ENCODE measurements around the gene PROB1.
A peak's percentile ranks its signal among the peaks of the same experiment; 100 is the strongest.
"Not testable (repeated sequence)": the region's sequence is repeated elsewhere in the genome, so short reads cannot be mapped to it uniquely, and the experiment has no call there.

Gene PROB1

DNA sequence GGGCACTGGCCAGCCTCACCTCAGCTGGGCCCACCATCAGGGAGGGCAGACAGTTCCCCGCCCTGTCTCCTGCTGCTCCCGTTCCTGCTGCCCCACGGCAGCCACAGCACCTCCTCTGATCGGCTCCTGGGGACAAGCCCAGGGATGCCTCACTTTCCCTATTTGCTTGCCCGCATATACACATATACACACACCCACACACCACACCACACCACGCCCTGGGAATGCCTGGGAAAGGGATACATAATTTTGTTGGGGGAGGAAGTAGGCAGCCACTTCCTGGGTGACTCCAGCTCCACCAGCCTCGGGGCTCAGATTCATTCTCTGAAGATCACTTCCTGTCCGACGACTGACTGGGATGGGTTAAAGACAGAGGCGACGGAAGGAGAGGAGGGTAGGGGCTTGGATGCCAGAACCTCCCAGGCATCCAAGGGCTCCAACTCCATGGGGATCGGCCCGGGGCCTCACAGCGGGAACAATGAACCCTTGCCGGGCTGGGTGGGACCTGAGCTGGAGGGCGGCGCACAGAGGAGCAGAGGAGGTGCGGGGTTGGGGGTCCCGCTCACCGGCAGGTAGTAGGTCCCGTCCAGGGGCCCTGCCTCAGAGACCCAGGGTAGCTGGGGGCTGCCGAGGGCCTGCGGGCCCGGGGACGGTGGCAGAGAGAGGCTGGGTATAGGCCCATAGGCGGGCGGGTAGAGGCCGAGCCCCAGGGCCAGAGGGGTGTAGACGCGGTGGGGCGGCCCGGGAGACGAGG, 3.2 kb downstream of the PROB1 start:
- no peak for DNase-seq

DNA sequence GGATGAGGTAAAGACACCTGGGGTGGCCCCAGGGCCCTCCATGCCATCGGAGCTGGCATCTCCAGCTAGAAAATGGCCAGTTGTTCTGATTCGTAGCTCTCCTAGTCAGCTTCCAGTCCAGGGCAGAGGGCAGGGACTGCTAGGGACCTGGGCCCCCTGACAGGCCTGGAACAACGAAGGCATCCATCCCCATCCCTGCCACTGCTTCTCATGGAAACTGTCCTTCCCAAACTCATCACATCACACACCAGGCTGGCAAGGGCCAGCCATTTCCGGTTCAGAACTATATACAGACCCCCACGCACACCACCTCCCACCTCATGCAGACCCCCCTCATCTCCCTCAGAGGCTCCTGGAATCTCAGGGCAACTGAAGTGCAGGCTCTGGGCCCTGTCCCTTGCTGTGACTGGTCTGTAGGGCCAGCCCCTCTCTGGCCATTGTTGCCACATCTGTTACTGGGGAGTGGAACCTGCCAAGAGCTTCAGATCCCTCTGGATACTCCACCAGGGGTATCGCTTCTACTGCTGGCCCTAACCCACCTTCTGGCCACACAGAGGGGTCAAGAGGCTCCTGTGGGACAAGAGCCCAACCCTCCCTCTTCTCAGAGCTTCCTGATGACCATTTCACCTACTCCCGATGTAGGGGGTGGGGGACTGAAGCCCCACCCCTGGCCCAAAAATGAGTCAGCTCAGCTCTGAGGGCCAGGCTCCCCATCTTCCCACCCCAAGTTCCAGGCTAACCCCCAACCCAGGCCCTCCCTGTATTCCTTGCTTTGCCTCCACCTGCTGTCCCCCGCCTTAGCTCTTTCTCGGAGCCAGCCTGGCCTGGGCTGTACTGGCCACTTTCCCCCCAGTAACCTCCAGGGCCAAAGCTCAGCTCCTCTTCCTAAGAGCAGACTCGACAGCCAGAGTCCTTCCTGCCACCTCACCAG, 4.0 kb downstream of the PROB1 start:
- no peak for DNase-seq

DNA sequence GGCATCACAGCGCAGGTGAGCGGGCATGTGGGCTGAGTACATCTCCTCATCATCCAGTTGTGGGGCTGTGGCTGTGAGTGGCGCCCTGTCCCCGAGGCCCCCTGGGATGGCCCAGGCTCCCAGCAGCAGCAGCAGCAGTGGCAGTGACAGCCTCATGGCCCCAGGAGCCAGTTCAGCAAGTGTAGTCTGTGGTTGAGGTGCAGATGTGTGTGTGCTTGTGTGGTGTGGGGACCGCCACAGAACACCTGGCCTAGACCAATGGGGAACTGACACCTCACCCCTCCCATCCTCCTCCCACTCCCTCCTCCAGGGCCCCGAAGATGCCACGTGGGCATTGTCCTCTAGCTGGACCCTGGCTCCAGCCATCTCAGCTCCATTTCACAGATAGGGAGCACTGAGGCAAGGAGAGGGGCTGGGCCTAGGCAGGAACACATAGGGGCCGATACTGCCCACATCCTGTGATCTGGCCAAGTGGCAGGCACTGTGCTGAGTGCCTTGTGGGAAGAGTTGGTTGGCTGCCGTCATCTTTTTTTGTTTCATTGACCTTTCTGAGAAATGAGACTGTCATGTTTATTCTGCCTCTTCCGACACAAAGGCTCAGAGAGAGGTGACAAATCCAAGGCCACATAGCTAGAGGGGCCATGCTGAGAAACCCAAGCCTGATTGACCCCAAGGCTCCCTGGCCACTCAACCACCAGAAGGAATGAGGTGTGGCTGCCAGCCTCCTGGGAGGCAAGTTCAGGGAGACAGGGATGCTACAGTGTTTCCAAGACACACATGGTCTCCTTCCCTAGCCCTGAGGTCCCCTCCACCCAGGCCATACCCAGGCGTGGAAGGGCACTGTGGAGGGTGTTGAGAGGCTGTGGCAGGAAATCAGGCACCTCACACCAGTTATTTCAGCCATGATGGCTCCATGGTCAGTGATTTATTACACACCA, 4.9 kb downstream of the PROB1 start, which contains the start of gene MZB1:
MZB1 (minus strand) TSS at position 213 of the 938 bp plus-strand sequence; CDS start at position 156, 57 bp downstream.
- DNase-seq: no peak

DNA sequence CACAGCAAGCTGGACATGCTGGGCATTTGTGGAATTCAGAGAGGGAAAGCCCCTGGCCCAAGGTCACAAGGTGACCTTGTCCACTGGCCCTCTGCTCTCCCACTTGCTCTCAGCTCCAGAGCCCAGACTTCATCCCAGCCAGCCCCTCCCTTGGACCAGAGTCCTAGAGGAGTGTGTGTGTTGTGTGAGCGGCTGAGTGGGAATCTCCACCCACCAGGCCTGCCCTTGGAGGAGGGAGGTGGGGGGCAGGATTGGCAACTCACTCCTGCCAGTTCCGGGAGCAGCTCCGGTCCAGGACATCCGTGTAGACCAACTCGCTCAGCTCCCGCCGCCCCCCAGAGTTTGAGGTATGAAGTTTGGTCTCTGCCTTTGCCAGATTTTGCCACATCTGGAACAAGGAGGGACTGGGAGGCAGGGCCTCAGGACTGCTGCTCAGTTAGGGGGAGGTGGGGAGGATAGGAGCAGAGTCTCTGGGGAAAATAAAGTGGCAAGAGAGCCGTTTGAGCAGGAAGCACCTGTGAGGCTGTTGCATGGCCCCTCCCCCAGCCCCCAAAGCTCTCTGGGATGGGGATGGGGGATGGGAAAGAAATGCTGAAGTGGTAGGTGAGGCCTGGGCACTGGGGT, 6.6 kb downstream of the PROB1 start:
- DNase-seq: peak; percentile 65

DNA sequence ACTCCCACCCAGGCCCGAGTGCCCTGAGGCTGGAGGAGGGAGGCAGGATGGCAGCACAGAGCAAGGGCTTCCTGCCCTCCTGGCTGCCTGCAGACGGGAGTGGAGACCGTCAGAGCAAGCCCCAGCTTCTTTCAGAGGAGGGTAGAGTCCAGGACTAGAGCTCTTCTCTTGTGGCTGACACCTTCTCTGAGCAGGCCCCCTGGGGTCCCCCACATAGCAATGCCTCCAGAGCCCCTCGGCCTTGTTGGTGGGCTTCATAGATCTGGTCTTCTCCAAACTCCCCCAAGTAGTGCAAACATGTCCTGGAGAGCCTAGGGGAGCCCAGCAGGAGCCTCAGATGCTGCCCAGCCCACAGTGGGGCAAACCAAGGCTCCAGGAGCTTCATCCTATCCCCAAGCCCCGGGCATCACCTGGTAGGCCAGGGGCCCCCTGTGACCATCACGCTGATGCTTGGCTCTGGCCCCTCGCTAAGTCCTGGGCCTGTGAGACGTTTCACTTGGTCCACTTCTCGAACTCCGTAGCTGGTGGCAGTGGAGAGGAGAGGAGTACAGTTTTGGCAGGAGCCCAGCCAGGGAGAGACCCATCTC, 7.2 kb downstream of the PROB1 start:
- DNase-seq: no peak

DNA sequence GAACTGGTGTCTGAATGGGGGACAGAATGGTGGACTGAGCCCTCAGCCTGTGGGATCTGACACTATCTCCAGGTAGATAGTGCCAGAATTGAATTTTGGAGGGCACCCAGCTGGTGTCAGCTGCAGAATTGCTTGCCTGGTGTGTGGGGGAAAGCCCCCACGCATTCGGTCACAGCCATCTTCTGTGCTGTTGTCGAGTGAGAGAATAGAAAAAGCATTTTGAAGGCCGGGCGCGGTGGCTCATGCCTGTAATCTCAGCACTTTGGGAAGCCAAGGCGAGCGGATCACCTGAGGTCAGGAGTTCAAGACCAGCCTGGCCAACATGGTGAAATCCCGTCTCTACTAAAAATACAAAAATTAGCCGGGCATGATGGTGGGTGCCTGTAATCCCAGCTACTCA, 7.9 kb downstream of the PROB1 start:
- DNase-seq: not testable (repeated sequence)

DNA sequence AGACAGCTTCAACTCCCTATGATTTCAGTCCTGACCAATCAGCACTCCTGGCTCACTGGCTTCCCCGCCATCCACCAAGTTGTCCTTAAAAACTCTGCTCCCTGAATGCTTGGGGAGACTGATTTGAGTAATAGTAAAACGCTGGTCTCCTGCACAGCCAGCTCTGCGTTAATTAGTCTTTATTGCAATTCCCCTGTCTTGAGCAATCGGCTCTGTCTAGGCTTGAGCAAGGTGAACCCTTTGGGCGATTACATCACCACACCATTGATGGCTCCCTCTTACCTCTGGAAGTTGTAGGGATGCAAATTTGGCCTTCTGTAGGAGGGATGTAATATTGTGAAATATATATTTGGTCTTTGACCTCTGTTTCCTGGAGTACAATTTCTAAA, 8.9 kb downstream of the PROB1 start:
- no peak for DNase-seq

DNA sequence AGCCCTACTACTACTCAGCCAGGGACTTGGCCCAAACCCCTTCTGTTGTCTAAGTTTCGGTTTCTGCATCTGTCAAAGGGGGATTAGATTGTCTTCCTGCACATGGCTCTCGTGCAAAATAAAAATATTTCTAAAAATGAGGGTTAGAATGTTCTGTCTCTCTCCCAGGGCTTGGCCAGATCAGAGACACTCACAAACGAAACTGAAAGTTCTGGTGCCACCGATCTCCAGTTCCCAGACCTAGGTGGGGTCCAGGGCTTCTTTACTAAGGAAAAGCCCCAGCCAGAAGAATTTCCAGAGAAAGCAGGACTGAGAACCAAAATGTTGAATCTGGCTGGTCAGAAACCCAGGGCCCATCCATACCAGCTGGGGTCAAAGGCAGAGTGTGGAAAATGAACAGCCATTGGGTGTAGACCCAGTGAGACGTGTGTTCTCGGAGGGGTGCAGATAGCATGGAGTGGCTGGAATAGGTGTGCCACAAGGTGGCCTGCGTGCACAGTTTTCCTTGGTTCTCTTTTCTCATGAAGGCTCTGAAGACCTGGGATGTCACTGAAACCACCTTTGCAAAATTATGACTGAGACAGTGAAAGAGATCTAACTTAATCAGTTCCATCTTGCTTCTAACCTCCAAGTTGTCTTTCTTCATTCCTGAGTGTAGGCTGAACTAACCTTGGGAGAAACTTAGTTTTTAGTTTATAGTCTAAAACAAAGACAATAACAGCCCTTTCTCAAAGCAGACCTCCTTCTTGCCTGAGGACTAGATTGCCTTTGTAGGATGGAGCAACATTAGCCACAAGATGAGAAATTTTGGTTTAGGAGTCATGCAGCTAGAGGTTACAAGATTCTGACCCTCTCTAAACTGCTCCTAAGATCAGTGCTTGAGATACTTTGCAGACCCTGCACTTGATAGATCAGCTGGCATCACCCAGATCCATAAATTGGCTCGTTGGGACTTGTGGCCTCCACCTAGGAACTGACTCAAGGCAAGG, 9.5 kb downstream of the PROB1 start:
- no peak for DNase-seq

DNA sequence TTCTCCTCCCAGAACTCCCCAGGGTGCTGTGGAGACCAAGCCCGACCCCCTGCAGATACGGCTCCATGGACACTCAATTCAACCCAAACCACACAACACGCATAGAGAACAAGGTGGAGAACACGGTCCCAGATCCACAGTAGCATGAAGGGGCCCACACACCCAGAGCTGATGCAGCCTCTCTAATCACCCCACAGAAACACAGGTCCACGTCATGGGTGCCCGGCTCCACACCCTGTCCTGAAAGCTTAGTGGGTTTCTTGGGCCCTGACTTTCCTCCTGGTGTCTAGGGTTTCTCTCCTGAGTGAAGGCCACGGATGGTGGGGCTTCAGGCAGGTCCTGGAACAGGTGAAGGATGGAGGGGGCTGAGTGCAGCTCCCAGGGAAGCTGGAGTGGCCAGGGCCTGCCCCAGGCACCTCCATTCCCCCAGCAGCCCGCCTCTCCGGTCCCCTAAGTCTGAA, 10.3 kb downstream of the PROB1 start:
- no peak for DNase-seq

DNA sequence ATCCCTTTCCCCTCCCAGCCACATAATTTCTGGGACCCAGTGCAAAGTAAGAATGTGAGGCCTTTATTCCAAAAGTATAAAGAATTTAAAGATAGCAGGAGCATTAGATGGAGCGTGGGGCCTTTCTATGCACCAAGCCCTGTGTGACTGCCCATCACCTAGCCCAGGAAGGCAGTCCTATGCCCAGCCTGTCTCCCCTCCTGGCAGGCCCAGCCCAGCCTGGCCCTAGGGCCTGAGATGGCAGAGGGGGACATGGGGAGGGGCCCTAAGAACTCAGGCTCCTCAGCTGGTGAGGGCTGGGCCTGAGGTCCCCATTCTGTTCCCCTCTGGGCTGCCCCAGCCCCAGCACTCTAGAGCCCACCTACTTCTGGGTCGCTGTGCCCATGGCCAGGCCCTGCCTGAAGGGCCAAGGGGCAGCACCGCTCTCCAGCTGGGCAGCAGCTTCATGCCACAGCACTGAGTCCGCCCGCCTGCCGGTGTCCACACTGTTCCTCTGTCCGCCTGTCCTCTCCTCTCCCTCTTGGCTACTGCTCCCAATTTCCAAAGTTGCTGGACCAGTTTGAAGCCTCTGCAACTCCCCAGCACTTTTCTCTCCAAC, 10.8 kb downstream of the PROB1 start:
- DNase-seq: no peak

DNA sequence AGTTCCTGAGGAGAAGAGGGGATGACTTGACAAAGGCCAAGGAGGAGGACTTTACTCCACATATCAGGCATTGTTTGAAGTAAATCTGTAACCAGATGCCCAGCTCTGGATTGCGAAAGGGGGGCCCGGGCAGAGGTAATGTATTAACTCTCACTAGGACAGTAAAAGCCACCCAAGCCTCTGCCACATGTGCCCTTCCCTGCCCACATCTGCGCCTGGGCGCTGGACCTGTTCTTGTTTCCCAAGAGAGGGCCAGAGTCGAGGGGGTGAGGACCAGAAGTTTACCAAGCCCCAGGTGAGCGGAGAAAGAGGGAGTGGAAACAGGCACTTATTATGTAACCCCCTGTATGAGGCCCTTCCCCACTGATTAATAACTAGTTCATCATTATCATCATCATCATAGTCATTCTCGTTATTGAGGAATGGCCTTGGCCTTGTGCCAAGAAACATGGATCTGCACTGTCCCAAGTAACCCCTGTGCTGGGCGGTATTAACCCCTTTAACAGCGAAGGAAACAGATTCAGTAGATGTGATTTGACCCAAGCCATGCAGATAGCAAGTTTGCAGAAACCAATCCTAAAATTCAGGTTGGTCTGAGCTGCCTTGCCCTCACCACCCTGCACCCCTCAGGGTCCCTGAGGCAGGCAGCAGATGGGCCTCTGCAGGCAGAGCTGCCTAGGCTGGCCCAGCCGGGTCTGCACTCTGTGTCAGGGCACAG, 11.5 kb downstream of the PROB1 start, which contains the start of gene SLC23A1:
SLC23A1 (minus strand) TSS at position 23 of the 718 bp plus-strand sequence. CDS start 44 bp downstream, outside the sequence.
- no peak for DNase-seq

DNA sequence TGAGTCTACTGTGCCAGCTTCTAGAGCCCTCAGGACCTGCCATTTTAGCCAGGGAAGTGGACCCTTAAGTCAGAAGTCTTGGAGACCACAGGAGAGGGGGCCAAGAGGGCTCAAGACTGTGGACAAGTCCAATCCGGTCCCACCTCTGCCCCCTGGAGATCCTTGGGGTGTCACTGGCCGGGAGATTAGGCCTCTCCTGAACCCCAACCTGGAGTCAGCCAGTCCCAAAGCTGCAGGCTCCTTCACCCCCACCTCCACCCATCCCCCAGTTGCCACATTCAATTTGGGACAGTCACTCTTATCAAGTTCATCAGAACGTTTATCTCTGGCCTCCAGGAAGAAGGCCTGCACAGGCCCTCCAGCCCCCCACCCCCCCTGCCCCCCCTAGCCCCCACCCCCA, 12.1 kb downstream of the PROB1 start:
- DNase-seq: no peak

DNA sequence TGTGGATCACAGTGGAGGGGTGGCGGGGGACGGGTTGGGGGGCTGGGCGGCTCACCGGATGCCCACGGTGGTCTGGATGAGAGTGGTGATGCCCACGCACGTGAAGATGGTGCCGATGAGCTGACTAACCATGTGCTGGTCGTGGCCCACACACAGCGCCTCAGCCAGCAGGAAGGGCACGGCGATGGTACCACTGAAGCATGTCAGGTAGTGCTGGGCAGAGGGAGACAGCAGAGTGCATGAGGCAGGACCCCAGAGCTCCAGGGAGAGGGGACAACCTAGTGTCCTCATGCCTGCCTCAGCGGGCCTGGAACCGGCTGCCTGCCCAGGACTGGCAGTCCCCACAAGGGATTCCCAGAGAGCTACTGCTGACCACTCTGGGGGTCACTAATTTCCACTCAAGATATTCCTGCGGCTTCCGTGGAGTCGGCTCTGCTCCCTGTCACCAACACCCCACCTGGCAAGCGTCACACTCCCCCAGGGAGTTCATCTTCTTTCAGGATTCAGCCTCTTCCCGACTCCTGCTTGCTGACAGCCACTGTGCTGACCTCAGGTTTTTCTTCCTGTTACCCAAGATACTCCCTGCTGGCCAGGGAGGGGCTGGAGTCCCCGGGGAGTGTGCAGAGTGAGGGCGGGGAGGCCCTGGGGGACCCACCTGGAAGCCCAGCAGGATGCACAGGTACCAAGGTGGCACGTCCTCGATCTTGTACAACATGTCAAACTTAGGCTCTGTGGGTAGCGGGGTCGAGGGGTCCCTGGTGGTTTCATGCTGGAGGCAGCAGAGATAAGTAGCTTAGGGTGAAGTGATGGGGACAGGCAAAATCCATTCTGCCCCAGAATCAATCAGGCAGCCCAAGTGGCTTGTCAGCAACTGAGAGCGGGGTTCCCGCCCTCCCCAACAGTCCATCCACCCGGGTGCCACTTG, 12.8 kb downstream of the PROB1 start:
- DNase-seq: no peak

DNA sequence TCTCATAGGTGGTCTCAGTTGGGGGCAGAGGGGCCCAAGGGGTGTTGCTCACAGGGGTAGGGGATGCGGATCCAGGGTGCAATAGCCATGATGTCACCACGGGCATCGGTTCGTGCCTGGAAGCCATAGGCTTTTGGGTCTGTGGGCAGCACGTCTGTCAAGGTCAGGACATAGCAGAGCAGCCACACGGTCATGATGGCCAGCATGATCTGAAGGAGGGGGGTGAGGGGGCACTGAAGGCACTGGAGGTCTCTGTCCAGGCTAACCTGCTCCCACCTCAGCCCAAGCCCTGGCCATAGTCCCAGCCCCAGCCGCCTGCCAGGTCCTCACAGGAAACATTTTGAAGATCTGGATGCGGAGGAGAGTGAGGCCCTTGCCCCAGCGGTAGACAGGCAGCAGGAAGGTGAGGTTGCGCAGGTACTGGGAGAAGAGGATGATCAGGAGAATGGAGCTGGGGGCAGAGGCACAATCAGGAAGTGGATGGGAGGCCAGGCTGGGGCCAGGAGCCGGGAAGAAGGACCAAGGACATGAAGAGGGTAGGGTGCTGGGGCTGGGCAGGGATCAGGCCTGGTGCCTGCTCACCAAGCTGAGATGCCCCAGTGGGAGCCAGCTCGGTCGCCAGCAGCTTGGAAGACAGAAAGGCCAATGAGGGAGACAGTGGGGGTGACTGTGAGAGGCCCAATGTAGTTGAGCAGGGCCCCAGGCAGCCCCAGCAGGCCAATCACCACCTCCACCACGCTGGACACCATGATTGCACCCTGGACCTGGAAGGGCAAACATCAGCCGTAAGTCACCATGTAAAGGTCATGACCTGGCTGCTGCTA, 15.1 kb downstream of the PROB1 start:
- DNase-seq: no peak

DNA sequence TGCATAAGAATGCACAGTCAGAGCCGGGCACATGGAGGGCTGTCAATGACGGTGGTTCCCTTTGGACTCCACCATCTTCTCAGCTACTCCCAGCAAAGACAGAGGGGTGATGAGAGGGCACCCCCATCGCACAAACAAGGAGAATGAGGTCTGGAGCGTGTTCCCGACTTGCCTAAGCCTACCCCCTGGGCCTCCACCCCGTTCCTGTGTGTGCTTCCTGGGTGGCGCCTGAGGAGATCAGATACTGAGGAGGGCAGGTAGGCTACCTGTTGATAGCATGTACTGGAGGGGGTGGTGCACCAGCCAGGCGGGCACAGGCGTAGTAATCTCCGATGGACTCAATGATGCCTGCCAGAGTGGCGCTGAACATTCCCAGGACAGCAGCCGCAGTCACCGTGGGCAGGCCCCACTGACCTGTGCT, 16.0 kb downstream of the PROB1 start:
- no peak for DNase-seq

DNA sequence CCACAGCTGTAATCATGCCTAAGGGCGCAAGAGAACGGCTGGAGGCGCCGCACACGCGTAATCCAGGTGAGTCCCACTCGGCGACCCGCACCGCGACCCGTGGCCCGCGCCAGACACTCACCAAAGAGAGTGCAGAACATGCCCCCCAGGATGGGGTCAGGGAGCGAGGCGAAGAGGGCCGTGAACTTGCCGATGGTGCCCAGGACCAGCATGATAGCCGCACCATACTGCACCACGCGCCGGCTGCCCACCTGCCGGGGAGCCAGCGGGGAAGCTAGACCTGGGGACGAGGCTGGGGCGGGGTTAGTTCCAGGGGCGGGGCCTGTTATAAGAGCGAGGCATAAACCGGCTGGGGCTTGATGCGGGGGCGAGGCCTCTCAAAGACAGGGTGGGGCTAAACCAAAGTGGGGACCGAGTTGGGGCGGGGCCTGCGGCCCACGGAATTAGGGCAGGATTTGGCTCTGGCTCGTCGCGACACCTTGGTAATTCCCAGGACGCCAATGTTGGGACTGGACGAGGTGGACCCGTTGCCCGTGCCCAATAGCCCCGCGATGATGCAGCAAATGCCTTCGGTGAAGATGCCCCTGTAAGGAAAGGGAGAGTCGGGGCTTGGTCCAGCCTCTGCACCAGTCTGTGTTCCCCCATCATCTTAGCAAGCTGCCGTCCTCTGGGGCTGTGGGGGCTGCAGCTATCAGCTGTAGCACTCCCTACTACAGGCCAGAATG, 16.6 kb downstream of the PROB1 start:
- no peak for DNase-seq

Data from GDM1 (cell line).